Astrocyte (in vitro differentiated cells and primary cell): ENCODE results near the gene ISOC1.

ENCODE experiments used
- CTCF ChIP-seq: IDR thresholded peaks from 2 replicates; pipeline ENCODE4 v1.5.1; 2011; ENCODE audit warnings: low read depth, mild to moderate bottlenecking, inconsistent platforms, low read length, moderate library complexity; ENCODE audit not compliant: insufficient read depth
- EZH2 ChIP-seq: IDR thresholded peaks from 2 replicates; pipeline ENCODE4 v1.6.1; 2012; ENCODE audit warnings: mild to moderate bottlenecking, low read length, inconsistent platforms; ENCODE audit not compliant: insufficient read depth

- TF ChIP-seq CTCF (no peak), EZH2 (no peak)
Observed at GRCh38 chr5:129094087-129094923, at the start of gene ISOC1.
